ENCODE data around the gene CPEB3.
"Not testable (repeated sequence)": the region's sequence is repeated elsewhere in the genome, so short reads cannot be mapped to it uniquely, and the experiment has no call there.

- TF ChIP-seq CTCF (conservative IDR thresholded peaks at IDR 0.05); ZFX (IDR thresholded peaks at IDR 0.05): not testable (repeated sequence)
Observed at GRCh38 chr10:92114917-92115316, 176.0 kb downstream of the CPEB3 start.
